ENCODE results near the gene CACNA2D4.

Gene CACNA2D4

DNA sequence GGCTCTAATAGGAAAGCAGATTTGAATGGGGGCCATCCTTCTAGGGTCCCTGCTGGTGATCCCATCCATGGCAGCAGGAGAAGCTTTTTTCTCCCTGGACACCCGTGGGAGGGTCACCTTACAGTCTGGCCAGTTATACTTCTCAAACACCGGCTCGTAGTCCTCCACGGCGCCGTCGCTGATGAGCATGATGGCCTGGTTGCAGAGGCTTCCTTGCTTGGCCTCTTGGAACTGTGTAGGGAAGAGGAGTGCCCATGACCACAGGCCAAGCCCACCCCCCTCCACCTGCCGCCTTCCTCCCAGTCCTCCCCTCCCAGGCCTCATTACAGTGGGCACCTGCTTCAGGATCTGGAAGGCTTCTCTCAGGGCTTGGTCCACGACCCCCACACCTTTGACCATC lies 33.8 kb downstream of the CACNA2D4 start:
- H3K4me3 ChIP-seq (ENCODE audit: low read depth, low read length): no peak overlapping the region
- no peak for TF ChIP-seq CTCF (IDR thresholded peaks at IDR 0.05; ENCODE audit: low read depth, low read length)

GRCh38 chr12:1883513-1883912 lies 34.9 kb downstream of the CACNA2D4 start:
- no peak for TF ChIP-seq CTCF (IDR thresholded peaks at IDR 0.05; ENCODE audit: low read depth, low read length)
- H3K4me3 ChIP-seq (ENCODE audit: low read depth, low read length): no peak overlapping the region

DNA sequence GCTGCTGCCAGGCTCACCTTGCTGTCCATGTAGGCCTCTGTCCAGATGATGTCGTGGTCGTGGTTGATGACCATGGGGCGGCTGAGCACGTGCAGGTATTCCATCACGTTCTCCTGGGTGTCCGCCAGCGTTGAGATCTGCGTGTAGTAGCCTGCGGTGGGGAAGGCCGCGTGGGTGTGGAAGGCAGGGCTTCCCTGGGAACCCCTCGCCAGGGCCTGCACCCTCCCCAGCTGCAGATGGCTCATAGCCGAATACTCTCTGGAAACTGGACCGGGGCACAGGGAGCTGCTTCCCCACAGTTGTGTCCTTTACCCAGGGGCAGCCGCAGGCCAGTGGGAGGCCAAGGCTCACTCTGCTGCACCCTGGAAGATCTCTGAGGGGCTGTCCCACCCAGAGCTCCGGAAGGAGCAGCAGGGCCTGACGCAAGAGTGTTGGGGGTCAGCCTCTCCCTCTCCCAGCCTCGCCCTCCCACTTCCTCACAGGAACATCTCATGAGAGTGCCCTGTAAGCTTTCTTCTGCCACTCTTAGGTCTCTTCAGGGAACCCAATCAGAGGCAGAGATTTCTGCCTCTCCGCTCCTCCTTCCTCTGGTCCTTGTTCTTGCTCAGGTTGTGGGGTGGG lies 35.5 kb downstream of the CACNA2D4 start:
- TF ChIP-seq CTCF (IDR thresholded peaks at IDR 0.05; ENCODE audit: low read depth, low read length): no peak
- H3K4me3 ChIP-seq (ENCODE audit: low read depth, low read length): no peak overlapping the region

DNA sequence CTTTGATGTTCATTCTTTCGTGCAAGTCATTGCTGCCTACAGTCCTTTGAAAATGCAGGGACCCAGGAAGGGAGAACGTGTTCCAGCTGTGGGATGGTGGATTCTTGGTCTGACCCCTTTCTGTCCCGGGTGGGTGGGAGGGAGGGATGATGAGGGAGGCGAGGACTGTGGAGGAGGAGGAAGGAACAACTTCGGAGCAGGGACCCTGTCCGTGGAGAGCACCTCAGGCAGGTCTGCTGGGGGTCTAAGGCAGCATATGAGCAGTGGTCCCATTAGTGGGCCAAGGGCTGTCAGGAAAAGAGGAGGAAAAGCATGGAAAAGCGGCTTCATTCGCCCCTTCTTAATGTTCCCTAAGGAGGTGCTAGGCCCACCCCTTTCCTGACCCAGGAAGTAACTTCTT lies 36.0 kb downstream of the CACNA2D4 start:
- no peak overlapping the region for H3K4me3 ChIP-seq (ENCODE audit: low read depth, low read length)
- no peak for TF ChIP-seq CTCF (IDR thresholded peaks at IDR 0.05; ENCODE audit: low read depth, low read length)

GRCh38 chr12:1881936-1882335 lies 36.5 kb downstream of the CACNA2D4 start:
- no peak for TF ChIP-seq CTCF (IDR thresholded peaks at IDR 0.05; ENCODE audit: low read depth, low read length)
- no peak overlapping the region for H3K4me3 ChIP-seq (ENCODE audit: low read depth, low read length)

DNA sequence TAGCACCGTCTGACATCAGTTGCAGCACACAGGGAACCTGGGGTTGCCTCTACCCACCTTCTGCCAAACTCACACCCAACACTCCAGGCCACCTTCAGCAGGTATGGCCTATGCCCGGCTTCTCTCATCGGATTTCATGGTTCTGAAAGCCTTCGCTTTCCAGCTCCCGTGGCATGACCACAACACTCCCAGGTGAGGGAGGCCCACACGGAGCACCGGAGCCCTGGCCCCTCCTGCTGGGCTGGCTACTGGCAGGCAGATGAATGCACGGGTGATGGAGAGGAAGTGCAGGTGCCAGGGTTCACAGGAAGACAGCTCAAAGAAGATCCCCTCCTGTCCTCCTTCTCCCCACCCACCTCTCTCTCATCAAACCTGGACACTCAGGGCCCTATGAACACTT lies 37.2 kb downstream of the CACNA2D4 start:
- no peak overlapping the region for H3K4me3 ChIP-seq (ENCODE audit: low read depth, low read length)
- TF ChIP-seq CTCF (IDR thresholded peaks at IDR 0.05; ENCODE audit: low read depth, low read length): no peak

- H3K4me3 ChIP-seq (ENCODE audit: low read depth, low read length): no peak overlapping the region
- TF ChIP-seq CTCF (IDR thresholded peaks at IDR 0.05; ENCODE audit: low read depth, low read length): no peak
These were observed 37.6 kb downstream of the CACNA2D4 start for GRCh38 chr12:1880876-1881275.
